Fibroblast of pulmonary artery (primary cell): ENCODE results near the gene CD8B.
A peak's percentile ranks its signal among the peaks of the same experiment; 100 is the strongest.

Experiments used
- DNase-seq: peaks from one replicate; pipeline ENCODE4 v3.0.0-alpha.2; 2010; ENCODE audit warnings: low read depth
- H3K4me3 ChIP-seq: replicated peaks from 2 replicates; pipeline ENCODE4 v1.5.1; 2011; ENCODE audit warnings: low read depth, mild to moderate bottlenecking, control low read depth, low read length, moderate library complexity
- TF ChIP-seq, protein P1 (sequence below): IDR thresholded peaks from 2 replicates; pipeline ENCODE4 v1.5.1; 2011; ENCODE audit warnings: mild to moderate bottlenecking, control low read depth, low read length, inconsistent platforms; ENCODE audit errors: missing control alignments

Gene CD8B

GRCh38 chr2:86815611-86816010, 46.1 kb downstream of the CD8B start:
- DNase-seq = no peak
- H3K4me3 ChIP-seq = no peak overlapping the region
- TF ChIP-seq, protein P1, sequence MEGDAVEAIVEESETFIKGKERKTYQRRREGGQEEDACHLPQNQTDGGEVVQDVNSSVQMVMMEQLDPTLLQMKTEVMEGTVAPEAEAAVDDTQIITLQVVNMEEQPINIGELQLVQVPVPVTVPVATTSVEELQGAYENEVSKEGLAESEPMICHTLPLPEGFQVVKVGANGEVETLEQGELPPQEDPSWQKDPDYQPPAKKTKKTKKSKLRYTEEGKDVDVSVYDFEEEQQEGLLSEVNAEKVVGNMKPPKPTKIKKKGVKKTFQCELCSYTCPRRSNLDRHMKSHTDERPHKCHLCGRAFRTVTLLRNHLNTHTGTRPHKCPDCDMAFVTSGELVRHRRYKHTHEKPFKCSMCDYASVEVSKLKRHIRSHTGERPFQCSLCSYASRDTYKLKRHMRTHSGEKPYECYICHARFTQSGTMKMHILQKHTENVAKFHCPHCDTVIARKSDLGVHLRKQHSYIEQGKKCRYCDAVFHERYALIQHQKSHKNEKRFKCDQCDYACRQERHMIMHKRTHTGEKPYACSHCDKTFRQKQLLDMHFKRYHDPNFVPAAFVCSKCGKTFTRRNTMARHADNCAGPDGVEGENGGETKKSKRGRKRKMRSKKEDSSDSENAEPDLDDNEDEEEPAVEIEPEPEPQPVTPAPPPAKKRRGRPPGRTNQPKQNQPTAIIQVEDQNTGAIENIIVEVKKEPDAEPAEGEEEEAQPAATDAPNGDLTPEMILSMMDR = no peak

GRCh38 chr2:86809481-86810121, 52.1 kb downstream of the CD8B start:
- DNase-seq = no peak
- no peak overlapping the region for H3K4me3 ChIP-seq
- TF ChIP-seq, protein P1 = no peak

- peak overlapping the region; percentile 43 for H3K4me3 ChIP-seq
- TF ChIP-seq, protein P1 = peak; percentile 83
- peak; percentile 77 for DNase-seq
Measured at GRCh38 chr2:86808315-86809161, 53.1 kb downstream of the CD8B start.

DNA sequence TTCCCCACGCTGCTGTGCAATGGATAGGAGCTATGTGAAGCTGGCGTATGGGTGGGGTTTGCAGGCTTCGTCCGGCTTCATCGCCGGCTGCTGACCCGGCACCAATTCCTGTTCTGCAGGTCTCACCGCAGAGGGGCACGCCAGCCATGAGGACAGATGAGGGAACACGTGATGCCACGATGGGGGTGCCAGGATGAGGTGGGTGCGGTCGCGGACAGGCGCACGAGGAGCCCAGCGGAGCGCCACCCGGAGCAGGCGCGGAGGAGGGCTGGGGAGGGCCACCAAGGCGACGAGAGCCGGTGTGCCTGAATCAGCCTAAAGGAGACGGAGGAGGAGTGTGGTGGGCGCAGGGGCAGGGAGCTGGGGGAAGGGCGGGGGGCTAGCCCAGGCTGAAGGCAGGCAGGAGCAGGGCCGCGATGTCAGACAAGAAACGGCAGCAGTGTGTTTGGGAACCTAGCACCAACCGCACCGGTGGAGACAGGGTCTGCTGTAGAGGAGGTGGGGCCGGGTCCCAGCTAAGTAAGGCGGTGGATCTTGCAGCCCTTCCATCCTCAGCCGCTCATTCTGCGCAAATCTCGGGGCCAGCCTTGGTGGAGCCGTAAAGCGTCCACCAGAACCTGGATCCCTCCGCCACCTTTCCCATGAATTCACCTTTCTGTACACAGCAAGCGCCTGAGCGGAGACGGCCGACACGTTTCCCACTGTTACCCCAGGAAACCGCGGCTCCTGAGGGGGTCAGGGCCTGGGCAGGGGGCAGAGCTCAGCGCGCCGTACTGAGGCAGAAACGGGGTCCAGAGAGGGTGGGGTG, 54.0 kb downstream of the CD8B start:
- TF ChIP-seq, protein P1 = no peak
- peak overlapping the region; percentile 43 for H3K4me3 ChIP-seq
- peak; percentile 25 for DNase-seq

GRCh38 chr2:86807133-86807467, 54.6 kb downstream of the CD8B start:
- no peak for DNase-seq
- TF ChIP-seq, protein P1 = no peak
- H3K4me3 ChIP-seq = peak overlapping the region; percentile 43

- no peak overlapping the region for H3K4me3 ChIP-seq
- no peak for DNase-seq
- TF ChIP-seq, protein P1 = no peak
Measured at GRCh38 chr2:86806059-86806857, 55.4 kb downstream of the CD8B start.
